Erythroblast (primary cell): Measurements from ENCODE around the gene CRHBP.
A peak's percentile ranks its signal among the peaks of the same experiment; 100 is the strongest.
"Not testable (repeated sequence)": the region's sequence is repeated elsewhere in the genome, so short reads cannot be mapped to it uniquely, and the experiment has no call there.

ENCODE experiments used
- DNase-seq, 2 experiments: peaks; one replicate each; lab custom pipeline; 2025; lab: John Stamatoyannopoulos, UW
- GATA1 ChIP-seq: IDR thresholded peaks from 2 replicates; pipeline ENCODE4 v1.6.1; 2011; ENCODE audit warnings: low read depth, mild to moderate bottlenecking, control low read depth, low read length, moderate library complexity
- POLR2A ChIP-seq: IDR thresholded peaks from 2 replicates; pipeline ENCODE4 v1.6.1; 2011; ENCODE audit warnings: mild to moderate bottlenecking, low read length

The CRHBP gene, protein sequence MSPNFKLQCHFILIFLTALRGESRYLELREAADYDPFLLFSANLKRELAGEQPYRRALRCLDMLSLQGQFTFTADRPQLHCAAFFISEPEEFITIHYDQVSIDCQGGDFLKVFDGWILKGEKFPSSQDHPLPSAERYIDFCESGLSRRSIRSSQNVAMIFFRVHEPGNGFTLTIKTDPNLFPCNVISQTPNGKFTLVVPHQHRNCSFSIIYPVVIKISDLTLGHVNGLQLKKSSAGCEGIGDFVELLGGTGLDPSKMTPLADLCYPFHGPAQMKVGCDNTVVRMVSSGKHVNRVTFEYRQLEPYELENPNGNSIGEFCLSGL

GRCh38 chr5:76952795-76953536, at the start of gene CRHBP:
Gene CRHBP, plus strand, starts transcription at chr5:76953045. Its CDS starts 90 bp downstream, at chr5:76953135.
- no peak for DNase-seq

GRCh38 chr5:76908166-76908565, 44.7 kb upstream of the CRHBP start:
- TF ChIP-seq POLR2A (no peak), GATA1 (no peak)
- no peak for DNase-seq

More at GRCh38 chr5:76952795-76953536, at the start of gene CRHBP:
- TF ChIP-seq GATA1: no peak
- TF ChIP-seq POLR2A: no peak

DNA sequence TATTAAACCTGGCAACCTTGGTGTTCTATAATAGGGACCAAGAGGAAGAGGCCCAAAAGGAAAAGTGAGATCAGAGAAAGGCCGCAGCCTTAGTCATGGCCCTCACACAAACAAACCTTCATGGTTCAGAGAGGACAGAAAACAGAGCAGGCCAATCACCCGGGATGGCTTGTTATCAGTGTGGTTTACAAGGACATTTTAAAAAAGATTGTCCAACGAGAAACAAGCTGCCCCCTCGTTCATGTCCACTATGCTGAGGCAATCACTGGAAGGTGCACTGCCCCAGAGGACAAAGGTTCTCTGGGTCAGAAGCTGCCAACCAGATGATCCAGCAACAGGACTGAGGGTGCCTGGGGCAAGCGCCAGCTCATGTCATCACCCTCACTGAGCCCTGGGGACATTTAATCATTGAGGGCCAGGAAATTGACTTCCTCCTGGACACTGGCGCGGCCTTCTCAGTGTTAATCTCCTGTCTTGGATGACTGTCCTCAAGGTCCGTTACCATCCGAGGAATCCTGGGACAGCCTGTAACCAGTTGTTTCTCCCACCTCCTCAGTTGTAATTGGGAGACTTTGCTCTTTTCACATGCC, 42.4 kb upstream of the CRHBP start:
- DNase-seq: not testable (repeated sequence)

- DNase-seq: not testable (repeated sequence)
These were observed 38.2 kb upstream of the CRHBP start for GRCh38 chr5:76914671-76915070.

GRCh38 chr5:76918539-76918938, 34.3 kb upstream of the CRHBP start:
- TF ChIP-seq POLR2A (no peak), GATA1 (no peak)
- DNase-seq: no peak

DNA sequence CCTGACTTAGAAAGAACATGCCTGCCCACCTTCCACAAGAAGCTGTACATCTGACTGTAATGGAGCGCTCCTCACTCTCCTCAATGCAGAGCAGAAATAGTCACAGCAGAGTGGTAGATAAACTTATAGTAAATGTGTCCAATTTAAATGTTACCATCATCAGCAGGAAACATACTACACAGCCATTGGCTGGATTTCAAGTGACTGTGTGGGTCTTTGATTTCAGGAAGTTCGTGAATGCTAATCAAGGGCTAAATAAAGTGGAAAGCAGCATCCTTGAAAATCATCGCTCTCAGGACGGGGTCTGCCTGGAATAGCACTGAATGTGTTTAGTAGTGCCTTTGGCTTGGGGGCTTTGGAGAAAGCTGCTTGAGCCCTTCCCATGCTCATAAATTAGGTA, 32.4 kb upstream of the CRHBP start:
- TF ChIP-seq GATA1 (no peak), POLR2A (no peak)
- DNase-seq: no peak

DNA sequence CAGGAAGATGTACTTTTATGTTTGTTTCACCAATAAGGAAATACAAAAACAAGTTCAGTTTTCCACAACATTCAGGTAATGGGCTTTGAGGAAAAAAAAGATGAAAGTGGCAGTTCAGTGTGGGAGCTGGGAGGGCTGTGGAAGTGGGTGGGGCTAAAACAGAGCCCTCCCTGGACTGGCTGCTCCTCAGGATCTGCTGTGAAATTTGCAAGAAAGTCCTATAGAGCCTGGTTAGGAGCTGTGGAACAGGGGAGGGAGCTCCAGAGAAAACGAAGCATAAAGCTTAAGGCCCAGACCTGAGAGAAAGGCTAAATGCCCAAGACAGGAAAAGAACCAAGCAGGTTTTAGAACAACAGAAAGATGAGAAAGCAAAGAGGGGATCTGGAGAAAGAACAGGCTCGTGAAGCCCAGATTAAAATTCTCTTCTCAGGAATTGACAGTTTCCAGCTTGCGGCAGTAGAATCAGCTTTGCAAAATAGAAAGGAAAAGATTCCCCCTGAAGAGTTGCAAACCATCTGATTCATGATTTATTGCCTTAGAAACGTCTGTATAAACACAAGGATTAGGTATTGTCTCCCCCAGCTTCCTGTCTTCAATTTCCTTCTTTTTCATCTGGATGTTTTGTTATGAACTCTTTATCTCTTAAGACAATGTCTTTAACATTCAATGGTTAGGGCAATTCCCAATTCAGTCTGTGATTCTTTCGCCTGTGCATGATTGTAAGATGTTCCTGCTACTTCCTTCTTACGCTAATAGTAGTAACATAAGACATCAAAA, 26.3 kb upstream of the CRHBP start:
- no peak for DNase-seq
- TF ChIP-seq POLR2A (no peak), GATA1 (no peak)

- TF ChIP-seq POLR2A (no peak), GATA1 (no peak)
- DNase-seq: no peak
These were observed 24.9 kb upstream of the CRHBP start for GRCh38 chr5:76927961-76928360.

DNA sequence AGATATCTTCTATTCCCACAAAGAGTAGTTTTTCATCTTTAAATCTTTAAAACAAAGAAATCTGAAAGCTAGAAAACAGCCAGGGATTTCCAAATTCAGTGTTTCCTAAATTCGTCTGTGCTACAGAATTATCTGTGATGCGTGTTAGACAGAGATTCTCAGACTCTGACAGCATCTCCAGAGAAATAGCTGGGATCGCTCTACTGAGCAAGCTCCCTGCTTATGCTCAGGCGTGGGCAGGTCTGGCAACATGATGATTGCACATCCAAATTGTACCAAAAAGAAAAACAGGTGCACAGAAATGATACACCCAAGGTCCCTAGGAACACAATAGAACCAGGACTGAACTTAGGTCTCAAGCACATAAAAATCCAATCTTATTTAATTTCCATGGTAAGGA, 22.8 kb upstream of the CRHBP start:
- DNase-seq: no peak
- TF ChIP-seq GATA1 (no peak), POLR2A (no peak)

- no peak for TF ChIP-seq GATA1
- no peak for DNase-seq
These were observed 14.7 kb upstream of the CRHBP start for GRCh38 chr5:76938177-76938576.

GRCh38 chr5:76941000-76941399, 11.8 kb upstream of the CRHBP start:
- peak in 1 of 2 experiments; percentile 31 for DNase-seq
- no peak for TF ChIP-seq GATA1
- TF ChIP-seq POLR2A: no peak

- TF ChIP-seq POLR2A (no peak), GATA1 (no peak)
- peak; percentile 34 to 56 for DNase-seq
These were observed 11.4 kb upstream of the CRHBP start for GRCh38 chr5:76941442-76941841.

DNA sequence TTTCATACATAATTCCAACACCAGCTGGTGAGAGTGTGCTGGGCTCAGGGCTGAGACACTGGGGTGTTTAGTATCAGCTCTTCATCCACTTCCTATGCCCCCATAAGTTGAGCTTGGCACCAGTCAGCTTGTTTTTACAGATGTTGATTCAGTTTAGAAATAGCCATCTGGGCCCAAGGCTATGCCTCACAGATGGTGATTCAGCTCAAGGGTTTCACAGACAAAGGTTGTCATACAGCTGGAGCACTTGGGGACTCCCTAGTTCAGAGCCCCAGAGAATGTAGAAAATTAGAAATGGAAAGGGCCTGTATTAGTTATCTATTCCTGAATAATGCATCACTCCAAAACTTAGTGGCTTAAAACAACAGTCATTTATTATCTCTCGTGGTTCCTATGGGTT, 10.3 kb upstream of the CRHBP start:
- DNase-seq: peak; percentile 18 to 29
- no peak for TF ChIP-seq GATA1
- TF ChIP-seq POLR2A: no peak

DNA sequence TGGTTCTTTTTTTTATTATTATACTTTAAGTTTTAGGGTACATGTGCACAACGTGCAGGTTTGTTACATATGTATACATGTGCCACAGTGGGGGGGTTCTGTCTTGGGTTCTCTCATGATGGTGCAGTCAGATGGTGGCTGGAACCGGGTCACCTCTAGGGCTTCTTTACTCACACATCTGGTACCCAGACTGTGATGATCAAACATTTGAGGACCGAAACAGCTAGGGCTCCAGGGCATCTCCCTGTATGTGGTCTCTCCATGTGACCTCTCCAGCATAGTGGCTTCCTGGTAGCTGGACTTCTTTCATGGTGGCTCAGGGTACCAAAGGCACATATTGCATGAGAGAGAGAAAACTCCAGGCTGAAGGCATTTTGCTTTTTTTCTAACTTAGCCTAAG, 9.8 kb upstream of the CRHBP start:
- no peak for DNase-seq
- TF ChIP-seq POLR2A: no peak
- TF ChIP-seq GATA1: no peak
